Stimulated activated CD4-positive, alpha-beta T cell treated with anti-CD3 and anti-CD28 coated beads, Interleukin-4, amount 100 ng/mL, for 1 hour (primary cell): ENCODE data around the gene CPED1.
"Not testable (repeated sequence)": the region's sequence is repeated elsewhere in the genome, so short reads cannot be mapped to it uniquely, and the experiment has no call there.

Experiments used
- DNase-seq: peaks from one replicate; pipeline ENCODE4 v3.0.0-alpha.2; 2020

CPED1 gene

DNA sequence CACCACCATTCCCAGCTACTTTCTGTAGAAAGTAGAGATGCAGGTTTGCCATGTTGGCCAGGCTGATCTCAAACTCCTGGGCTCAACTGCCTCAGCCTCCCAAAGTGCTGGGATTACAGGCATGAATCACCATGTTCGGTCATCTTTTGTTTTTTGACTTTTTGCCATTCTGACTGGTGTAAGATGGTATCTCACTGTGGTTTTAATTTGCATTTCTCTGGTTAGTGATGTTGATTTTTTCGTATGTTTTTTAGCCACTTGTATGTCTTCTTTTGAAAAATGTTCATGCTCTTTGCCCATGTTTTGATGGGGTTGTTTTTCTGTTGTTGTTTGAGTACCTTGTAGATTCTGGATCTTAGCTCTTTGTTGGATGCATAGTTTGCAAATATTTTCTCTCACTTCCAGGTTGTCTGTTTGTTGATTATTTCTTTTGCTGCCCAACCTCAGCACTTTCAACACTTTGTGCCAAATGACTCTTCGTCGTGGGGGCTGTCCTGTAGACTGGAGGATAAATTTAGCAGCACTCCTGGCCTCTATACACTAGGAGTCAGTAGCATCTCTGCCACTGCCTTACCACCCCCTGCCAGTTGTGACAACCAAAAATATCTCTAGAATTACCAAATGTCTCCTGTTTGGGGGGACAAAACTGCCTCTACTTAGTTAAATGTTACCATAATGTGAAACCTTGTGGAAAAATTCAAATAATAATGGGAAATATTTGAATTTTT lies 6.5 kb upstream of the CPED1 start:
- DNase-seq: no peak

DNA sequence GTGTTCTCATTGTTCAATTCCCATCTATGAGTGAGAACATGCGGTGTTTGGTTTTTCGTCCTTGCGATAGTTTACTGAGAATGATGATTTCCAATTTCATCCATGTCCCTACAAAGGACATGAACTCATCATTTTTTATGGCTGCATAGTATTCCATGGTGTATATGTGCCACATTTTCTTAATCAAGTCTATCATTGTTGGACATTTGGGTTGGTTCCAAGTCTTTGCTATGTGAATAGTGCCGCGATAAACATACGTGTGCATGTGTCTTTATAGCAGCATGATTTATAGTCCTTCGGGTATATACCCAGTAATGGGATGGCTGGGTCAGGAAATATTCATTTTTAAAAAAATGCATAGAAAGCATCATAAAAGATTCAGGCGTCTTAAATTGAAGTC lies 4.9 kb upstream of the CPED1 start:
- not testable (repeated sequence) for DNase-seq

DNA sequence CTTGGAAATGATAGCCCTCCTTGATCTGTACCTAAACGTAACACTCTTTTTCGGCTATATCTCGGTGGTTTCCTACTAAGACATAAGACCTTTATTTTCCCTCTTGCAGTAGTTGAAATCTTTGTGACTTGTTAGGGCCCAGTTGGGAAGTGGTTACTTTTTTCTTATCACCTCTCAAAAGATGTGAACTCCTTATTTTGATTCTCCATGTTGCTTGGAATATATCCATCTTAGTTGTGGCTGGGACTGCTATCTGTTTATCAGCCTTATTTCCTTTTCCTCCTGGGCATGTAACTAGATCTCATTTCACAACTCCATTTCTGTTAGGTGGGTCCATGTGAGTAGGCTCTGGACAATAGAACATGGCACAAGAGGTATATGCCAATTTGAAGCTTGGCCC lies 4.1 kb upstream of the CPED1 start:
- no peak for DNase-seq

DNA sequence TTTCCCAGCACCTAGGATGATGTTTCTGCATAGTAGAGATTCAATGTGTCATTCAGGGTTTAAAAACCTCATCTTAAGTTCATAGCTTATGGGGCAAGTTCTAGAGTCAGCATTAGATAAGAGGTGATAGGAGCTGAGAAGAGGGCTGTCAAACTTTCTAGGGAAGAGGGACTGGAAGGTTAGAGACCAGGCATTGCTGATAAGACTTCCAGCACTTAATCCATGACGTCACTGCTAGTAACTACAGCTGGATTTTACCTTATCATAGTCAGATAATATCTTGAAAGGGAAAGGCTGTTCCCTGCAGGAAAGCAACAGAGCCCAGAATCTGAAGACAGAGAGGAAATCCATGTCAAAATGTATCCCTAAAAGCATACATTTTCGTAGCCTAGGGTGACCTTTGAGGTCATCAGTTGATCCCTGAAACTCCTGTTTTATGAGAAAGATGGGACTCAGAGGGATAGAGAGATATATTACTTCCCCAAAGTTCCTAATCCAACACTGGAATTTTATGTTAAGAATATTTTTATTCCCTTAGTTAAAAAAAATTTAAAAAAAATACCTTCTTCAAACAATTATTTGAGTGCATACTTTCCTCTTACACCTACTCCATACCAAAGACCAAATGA lies 3.3 kb upstream of the CPED1 start:
- no peak for DNase-seq

DNA sequence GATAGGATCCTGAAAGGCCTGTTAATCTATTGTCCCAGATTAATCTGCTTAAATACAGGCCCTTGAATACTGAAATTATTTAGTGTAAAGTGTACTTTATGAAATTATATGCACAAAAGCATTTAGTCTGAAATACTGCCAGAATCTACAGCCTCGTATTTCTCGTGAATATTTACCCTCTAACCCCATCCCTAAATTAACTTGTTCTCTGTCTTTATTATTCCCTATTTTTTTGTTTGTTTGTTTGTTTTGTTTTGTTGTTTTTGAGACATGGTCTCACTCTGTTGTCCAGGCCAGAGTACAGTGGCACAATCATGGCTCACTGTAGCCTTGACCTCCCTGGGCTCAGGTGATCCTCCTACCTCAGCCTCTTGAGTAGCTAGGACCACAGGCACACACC lies 2.7 kb upstream of the CPED1 start:
- no peak for DNase-seq

DNA sequence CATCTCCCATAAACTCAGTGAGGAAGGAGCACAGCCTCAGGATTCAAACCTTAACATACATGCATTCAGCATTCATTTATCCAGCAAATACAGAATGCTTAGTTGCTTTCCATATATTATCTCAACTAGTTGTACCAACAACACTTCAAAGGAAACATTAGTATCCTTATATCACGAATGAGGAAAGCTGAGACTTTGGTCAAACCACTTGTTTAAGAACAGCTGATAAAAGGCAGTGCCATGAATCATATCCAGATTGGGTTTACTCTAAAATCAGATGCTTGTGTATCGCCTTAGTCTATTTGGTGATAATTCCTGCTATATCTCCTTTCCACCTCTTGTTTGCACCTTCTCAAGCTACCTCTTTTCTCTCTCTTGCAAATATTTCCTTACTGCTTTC lies 1.9 kb upstream of the CPED1 start:
- no peak for DNase-seq

DNA sequence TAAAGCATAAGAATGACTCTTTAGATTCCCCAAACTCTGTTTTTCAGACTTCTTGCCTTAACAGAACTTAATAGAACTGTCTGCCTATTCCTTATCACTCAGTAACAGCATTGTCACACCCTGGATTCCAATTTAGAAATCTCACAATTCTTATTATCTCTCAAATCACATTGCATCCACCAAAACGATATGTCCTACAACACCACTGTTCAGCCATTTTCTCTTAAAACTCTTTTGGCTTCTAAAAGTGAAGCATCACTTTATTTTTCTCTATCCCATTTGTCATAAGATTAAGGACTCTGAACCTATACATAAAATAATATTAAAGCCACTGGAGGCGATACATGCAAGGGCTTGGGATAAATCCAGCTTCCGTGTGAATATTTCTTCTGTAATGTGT lies 1.2 kb upstream of the CPED1 start:
- DNase-seq: no peak

DNA sequence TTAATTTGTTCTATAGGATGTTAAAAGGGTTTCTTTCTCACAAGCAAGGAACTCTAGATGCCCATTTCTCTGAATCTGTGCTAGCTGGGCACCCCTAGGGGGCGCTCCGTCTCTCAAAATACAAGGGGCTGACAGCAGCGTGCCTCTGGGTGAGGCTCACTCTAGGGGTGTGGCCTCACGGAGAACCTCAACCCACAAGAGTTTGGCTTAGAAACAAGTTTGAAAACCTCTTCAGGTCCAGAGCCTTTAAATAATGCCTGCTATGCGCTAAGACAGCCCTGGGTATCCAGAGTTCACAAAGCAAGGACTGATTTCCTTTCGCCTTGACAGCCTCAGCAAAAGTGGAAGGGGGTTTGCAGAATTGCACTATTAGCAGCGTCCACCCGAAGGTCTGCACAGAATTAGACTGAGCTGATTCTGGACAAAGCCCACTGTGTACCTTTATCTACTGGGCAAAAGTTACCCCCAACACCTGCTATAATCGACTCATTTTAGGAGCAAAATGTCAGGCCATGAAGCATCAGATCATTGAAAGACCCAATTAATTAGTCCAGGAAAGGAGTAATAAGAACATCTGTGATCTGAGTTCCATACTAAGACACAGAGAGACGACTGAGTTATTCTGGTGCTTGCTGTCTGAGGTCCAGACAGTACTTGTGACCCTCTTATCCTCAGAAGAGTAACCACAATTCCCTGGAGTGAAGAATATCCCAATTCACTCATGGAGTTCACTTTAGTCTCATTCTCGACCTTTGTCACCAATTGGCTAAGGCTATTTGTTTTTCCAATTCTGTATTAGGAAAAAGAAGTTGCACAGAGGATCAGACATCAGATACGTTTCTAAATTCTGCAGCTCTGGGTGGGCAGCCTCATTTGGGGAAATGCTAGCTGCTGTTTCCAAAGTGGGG lies 574 bp upstream of the CPED1 start:
- DNase-seq: peak; percentile 83

DNA sequence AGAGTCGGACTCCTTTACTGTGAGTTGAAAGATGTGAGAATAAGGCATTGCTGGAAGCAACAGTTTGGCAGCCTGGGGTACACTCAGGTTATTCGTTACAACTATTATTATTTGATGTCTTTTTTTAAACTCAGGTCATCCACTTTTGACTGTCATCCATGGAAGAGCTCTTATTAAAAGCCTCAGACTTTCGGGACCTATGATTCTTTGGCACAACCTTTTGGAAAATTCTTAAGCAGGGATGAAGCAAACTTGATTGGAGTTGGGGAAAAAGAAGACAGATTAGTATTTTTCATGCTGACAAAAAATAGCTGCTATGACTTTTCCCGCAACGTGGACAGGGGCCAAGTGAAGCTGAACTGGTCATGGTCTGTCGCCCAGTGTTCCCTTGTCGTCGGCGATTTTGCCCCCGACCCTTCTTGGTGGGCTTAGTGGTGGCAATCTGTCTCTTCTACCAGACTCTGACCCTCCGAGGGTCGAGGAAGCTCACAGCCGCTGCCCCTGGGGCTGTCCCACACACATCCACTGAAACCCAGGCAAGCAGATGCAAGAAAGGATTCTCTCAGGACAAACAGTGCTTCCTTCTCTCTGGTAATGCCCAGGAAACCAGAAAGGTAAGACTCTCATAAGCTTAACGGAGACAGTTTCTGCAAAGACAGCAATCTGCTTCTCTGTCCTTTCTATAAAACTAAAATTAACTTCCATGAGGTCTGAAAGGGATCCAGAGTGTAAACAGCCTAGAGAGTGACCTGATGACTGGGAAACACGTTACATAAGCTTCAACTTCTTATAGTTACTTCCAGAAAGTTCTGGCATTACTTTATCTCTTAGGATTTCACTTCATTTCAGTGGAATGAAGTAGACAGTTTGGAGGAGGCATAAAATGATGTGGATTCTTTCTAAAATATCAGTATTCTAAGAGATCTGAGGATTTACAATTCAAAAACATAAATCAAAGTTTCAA lies 1.0 kb downstream of the CPED1 start:
- no peak for DNase-seq

DNA sequence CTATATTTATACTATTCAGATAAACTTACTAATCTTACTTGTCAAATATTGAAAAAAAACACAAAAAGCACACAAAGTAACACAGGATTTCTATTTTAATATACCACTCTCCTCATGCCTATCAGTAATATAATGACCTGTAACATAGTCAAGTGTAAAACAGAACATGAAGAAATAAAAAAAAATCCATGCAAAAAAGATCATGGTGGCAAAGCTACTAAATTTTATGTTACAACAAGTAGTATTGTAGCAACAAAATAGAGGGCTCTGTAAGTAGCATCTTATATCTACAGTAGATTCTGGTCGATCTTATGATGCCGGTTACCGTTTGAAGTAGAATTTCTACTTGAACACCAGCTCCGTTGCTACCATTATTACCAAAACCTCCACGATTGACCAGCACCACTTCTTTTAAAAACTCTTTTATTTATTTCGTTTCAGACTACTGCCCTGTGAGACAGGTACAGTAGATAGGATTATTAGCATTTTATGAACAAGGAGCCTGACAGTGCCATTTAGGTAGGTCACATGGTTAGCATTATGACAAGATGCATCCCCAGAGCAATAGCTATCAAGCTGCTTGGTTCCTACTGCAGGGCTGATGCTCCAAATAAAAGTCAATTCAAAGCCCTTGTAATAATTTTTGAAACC lies 2.1 kb downstream of the CPED1 start:
- no peak for DNase-seq

DNA sequence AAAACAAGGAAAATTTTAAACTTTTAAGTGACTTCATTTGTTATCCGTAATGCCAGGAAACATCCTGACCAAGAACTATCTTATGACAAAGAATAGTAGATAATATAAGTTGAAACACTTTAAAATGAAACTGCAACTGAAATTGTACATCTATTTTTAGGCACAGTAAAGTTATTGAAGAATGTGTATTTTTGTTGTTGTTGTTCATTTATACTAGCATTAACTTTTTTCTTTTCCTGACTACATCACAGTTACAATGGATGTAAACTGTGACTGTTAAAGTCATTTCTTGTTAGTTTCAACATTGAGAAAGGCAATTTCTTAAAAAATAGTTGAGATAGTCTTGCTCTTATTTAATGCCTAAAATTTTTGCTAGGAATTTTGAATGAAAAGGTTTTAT lies 2.6 kb downstream of the CPED1 start:
- DNase-seq: no peak

DNA sequence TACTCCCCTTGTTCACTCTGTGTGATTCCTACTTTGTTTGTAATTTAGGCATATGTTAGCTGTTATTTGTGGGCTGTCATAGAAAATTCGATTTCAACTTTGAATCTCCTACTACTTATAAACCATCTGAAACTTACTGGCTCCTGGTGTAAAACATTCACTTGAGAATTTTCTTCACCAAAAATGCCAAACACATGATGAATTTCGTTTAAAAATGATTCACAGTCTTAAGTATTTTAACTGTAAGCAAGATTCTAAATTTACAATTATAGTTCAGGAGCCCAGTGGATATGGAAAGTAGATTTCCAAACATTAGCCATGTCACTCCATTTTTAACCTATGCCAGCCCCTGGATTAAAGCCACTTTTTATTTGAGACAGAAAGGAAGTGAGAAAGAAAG lies 3.1 kb downstream of the CPED1 start:
- DNase-seq: no peak

DNA sequence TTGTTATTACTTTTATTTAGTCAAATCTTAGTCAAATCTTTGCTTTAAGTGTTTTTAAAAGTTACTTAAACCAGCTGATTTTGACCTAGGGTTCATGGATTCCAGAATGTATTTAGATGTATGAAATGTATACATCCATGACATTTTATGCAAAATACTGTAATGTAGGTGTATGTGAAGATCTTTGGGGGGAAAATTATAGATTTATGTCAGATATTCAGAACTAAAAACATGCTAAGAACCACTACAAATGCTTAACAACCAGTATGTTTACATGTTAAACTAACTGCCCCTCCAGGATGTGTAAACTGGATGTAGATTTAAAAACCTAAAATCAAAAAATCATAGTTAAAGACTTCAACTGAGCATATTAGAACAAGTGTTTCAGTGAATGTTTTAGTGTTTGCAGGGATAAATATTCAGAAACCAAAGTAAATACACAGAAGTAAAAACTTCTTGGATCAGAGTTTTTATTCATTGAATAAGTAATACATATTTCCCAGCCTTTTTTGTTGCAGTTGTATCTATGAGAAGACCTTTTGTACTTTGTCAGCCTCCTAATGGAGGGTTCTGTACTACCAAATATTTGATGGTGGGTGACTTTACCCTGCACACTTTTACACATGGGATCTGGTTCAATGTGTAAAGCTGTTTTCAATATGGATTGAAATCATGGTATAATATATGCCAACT lies 3.9 kb downstream of the CPED1 start:
- no peak for DNase-seq

DNA sequence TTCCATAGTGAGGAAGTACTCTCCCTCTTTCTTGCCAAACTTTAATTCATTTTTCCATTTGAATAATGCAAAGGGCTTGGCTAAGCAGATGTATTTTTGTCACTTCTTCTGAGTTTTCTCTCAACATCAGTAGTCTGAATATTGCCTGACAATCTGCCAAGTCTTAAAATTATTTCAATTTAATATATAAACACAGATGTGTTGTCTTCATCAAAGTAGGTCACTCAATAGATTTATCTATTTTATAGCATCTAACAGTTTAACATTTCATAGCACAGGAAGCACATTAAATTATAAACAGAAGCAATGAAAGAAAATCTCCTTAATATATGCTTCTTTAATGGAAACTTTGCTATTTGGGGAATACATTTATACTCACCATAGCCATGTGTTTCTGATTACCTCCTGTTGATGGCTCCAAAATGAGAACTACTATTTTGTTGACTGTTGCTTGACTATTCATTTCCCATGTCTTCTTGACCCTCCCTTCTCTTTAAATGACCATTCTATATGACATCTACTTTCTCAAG lies 4.5 kb downstream of the CPED1 start:
- no peak for DNase-seq

DNA sequence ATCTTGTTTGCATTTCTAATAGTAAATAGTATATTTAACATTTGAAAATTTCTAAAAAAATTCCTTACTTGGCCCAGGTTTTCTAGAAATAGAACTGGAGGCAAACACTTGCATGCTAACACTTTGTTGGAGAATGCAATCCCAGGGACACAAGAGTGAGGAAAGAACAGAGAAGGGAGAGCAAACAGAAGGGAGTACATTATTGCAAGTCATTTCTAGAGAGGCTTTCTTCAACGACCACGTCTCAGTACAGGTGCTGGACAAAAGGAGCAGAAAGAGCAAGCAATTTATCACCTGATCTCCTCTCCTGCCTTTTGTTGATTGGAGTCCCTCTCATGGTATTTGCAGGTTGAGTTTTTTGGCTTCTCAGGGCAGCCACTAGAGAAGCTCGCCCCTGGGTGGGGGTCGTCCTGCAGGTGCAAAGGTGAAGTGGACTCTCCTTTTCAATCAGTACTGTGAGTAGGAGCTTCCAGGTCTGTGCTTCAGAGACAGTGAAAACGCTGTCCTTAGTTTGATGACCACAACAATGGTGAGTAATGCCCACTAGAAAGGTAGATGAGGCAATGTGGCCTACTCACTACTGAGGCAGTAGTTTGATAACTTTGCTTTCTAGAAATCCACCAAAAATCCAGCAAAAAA lies 5.2 kb downstream of the CPED1 start:
- DNase-seq: no peak

DNA sequence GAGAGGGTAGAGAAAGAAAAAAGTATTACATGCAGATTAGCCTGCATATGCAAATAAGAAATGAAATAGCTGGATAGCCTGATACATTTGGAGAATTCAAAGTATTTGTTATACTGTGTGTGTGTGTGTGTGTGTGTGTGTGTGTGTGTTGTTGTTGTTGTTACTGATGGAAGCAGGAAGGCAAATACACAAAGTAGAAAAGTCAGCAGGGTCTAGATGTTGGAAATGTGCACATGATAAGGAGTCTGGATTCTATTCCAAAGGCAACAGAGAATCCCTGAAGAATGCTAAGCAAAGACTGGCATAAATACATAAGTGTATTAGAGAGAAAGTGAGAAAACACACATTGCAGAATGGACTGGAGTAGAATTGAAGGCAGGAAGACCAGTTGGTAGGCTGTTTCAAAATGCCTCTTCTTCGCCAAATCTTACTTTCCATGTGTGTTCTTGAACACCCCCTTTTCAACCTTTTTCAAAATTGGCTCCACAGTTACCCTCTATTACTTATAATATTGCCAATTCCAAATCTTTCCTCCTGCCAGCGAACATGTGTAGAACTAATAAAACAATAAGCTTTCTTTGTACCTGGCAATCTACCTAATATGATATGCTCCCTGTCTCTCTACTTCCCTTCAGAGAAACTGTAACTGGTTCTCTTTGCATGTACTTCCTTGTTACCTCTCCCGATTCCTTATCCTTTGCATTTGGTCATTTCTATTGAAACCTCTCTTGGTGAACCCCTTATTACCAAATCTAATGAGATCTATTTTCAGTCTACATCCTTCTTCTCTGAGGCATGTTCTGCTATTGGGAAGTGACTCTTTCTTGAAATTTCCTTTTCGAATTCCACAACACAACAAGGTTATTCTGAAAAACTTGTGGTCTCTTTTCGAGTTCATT lies 6.2 kb downstream of the CPED1 start:
- no peak for DNase-seq

DNA sequence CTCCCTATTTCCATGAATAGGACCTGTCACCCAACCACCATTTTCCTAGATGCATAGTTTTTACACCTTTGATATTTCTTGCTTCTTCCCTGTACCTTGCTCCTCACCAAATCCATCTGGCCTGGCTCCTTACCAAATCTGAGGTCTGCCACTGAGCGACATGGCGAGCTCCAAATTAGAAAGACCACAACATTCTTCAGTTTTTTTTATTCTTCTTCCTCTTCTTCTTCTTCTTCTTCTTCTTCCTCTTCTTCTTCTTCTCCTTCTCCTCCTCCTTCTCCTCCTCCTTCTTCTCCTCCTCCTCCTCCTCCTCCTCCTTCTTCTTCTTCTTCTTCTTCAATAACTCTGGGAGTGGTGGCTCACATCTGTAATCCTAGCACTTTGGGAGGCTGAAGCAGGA lies 7.1 kb downstream of the CPED1 start:
- DNase-seq: no peak

DNA sequence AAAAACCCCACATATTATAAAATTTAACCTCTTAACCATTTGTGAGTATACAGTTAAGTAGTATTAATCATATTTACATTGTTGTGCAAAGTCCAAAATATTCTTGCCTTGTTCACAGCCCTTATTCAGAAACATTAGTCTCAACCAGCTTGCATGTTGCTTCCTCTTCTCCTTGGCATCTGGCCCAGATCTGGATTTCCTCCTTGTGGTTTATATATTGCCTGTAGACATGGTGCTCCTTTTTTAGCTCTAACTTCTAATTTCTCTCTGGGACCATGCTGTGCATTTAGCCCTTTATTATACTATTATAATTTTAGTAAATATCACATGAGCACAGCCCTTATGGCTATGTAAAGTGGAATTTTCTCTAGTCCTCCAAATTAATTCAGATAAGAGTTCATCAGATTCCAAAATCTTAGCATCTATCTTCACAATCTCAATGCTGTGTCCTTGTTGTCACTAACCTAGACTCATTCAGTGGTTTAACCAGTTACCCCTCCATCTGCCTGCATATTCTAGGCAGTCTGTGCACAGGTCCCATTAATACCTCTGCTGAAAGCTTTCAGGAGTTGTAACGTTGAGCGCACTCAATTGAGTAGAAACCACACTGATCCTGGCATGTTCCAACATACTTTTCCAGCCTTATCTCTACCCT lies 7.9 kb downstream of the CPED1 start:
- DNase-seq: no peak

DNA sequence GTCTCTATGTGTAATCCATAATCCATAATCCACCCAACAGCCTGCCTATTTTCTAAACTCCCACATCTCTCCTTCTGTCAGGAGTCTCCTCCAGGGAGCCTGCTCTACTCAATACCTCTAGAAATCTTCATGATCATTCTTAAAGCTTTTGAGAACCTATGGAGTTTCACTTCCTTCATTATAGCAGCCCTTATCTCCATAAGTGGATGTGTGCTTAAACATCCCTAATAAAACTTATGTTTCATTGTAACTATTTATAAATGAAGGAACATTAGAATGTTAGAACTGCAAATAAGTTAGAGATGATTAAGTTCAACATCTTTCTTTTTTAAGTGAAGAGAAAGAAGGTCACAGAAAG lies 8.5 kb downstream of the CPED1 start:
- DNase-seq: no peak
